Sigmoid colon (tissue), 4 donors: ENCODE measurements around the gene TAAR5.

ENCODE experiments used
- EP300 ChIP-seq, 4 donors: sonication (generic); formaldehyde crosslinking; IDR thresholded peaks; one replicate each; pipeline ENCODE4 v1.6.1; 2017; ENCODE audit warnings: antibody characterized with exemption in 4 of 4
- POLR2A ChIP-seq, 2 donors: fragments of 450-650 bp; IDR thresholded peaks; one replicate each; pipeline ENCODE4 v1.6.1; 2016; ENCODE audit warnings: antibody characterized with exemption in 2 of 2, mild to moderate bottlenecking in 2 of 2, moderate library complexity in 2 of 2
- POLR2AphosphoS5 ChIP-seq, 4 donors: sonication (generic); formaldehyde crosslinking; IDR thresholded peaks; one replicate each; pipeline ENCODE4 v1.6.1; 2017; ENCODE audit warnings: antibody characterized with exemption in 4 of 4
- TF ChIP-seq, protein P1 (sequence below), 4 experiments: fragments of 450-650 bp in 3 of 4; fragments of 200-600 bp in 1 of 4; IDR thresholded peaks; one replicate each; pipeline ENCODE4 v1.5.1; 2016 to 2019; ENCODE audit warnings: antibody characterized with exemption in 4 of 4, mild to moderate bottlenecking in 3 of 4, moderate library complexity in 2 of 4

DNA sequence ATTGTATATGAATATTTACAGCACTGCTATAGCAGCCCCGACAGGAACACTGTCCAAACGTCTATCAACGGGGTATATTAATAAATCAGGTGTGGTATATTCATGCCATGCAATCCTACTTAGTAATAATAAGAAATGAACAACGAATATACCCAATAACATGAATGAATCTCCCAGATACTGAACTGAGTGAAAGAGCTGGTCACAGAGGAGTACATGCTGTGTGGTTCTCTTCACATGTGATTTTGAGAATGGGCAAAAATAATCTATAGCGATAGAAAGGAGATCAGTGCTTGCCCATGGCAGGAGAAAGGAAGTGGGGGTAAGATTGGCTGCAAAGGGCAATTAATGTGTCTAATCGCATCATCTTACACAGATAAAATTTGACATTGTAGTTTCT is 23.1 kb downstream of the TAAR5 start:
- TF ChIP-seq POLR2A (IDR thresholded peaks at IDR 0.05) = no peak
- TF ChIP-seq, protein P1, sequence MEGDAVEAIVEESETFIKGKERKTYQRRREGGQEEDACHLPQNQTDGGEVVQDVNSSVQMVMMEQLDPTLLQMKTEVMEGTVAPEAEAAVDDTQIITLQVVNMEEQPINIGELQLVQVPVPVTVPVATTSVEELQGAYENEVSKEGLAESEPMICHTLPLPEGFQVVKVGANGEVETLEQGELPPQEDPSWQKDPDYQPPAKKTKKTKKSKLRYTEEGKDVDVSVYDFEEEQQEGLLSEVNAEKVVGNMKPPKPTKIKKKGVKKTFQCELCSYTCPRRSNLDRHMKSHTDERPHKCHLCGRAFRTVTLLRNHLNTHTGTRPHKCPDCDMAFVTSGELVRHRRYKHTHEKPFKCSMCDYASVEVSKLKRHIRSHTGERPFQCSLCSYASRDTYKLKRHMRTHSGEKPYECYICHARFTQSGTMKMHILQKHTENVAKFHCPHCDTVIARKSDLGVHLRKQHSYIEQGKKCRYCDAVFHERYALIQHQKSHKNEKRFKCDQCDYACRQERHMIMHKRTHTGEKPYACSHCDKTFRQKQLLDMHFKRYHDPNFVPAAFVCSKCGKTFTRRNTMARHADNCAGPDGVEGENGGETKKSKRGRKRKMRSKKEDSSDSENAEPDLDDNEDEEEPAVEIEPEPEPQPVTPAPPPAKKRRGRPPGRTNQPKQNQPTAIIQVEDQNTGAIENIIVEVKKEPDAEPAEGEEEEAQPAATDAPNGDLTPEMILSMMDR (IDR thresholded peaks at IDR 0.05) = no peak
- TF ChIP-seq POLR2AphosphoS5 (IDR thresholded peaks at IDR 0.05) = no peak
- no peak for TF ChIP-seq EP300 (IDR thresholded peaks at IDR 0.05)
